Measurements from ENCODE around the gene KRTAP23-1. TPM values are rescaled to one million over a fixed set of nuclear protein-coding genes. Genes with fewer than 3 reads are reported as not detected.

The KRTAP23-1 gene
- total and polyA plus RNA-seq, 2 of the 8 experiments (the other 6 are each of a cell fraction or from before 2014, with no cell fraction given) = not detected

- TF ChIP-seq SP2 (IDR thresholded peaks at IDR 0.05; ENCODE audit: low read length) = no peak
- no peak for TF ChIP-seq SRF (IDR thresholded peaks at IDR 0.05; ENCODE audit: low read depth, low read length)
- TF ChIP-seq TBP (IDR thresholded peaks at IDR 0.05; ENCODE audit: low read depth, low read length) = no peak
Measured at GRCh38 chr21:30372139-30372770, 23.8 kb upstream of the KRTAP23-1 start, which contains the start of gene KRTAP13-2 (continued).

Measured in H1 (cell line).